Activated naive CD8-positive, alpha-beta T cell treated with anti-CD3 and anti-CD28 coated beads, Interleukin-2, amount 50 U/mL, for 16 hours (primary cell): Measurements from ENCODE around the gene SRPK2.
"Not testable (repeated sequence)": the region's sequence is repeated elsewhere in the genome, so short reads cannot be mapped to it uniquely, and the experiment has no call there.

Source experiments
- DNase-seq: peaks from one replicate; pipeline ENCODE4 v3.0.0-alpha.2; 2020; ENCODE audit warnings: low read depth, low spot score

SRPK2 gene

GRCh38 chr7:105267244-105267643, 121.5 kb downstream of the SRPK2 start:
- DNase-seq = no peak

GRCh38 chr7:105264707-105265106, 124.0 kb downstream of the SRPK2 start:
- DNase-seq = no peak

GRCh38 chr7:105261689-105262088, 127.0 kb downstream of the SRPK2 start:
- no peak for DNase-seq

- DNase-seq = not testable (repeated sequence)
Observed at GRCh38 chr7:105260201-105260871, 128.4 kb downstream of the SRPK2 start.

GRCh38 chr7:105258919-105259318, 129.8 kb downstream of the SRPK2 start:
- DNase-seq = not testable (repeated sequence)

GRCh38 chr7:105257338-105257737, 131.4 kb downstream of the SRPK2 start:
- DNase-seq = no peak

- DNase-seq = no peak
Observed at GRCh38 chr7:105256761-105257231, 131.9 kb downstream of the SRPK2 start.

- no peak for DNase-seq
Observed at GRCh38 chr7:105250706-105251105, 138.0 kb downstream of the SRPK2 start.

- no peak for DNase-seq
Observed at GRCh38 chr7:105250239-105250638, 138.5 kb downstream of the SRPK2 start.

- no peak for DNase-seq
Observed at GRCh38 chr7:105249216-105249615, 139.5 kb downstream of the SRPK2 start.

- DNase-seq = no peak
Observed at GRCh38 chr7:105246679-105247078, 142.0 kb downstream of the SRPK2 start.

GRCh38 chr7:105246256-105246655, 142.5 kb downstream of the SRPK2 start:
- no peak for DNase-seq

GRCh38 chr7:105245398-105246114, 143.2 kb downstream of the SRPK2 start:
- DNase-seq = no peak

- DNase-seq = no peak
Observed at GRCh38 chr7:105244594-105244993, 144.1 kb downstream of the SRPK2 start.

- DNase-seq = no peak
Observed at GRCh38 chr7:105241198-105241597, 147.5 kb downstream of the SRPK2 start.

- DNase-seq = no peak
Observed at GRCh38 chr7:105238198-105238765, 150.4 kb downstream of the SRPK2 start.

GRCh38 chr7:105234886-105235285, 153.8 kb downstream of the SRPK2 start:
- no peak for DNase-seq

GRCh38 chr7:105232829-105233291, 155.9 kb downstream of the SRPK2 start:
- DNase-seq = not testable (repeated sequence)

GRCh38 chr7:105230486-105230885, 158.2 kb downstream of the SRPK2 start:
- DNase-seq = no peak

GRCh38 chr7:105229641-105230040, 159.1 kb downstream of the SRPK2 start:
- no peak for DNase-seq

- DNase-seq = no peak
Observed at GRCh38 chr7:105228555-105228954, 160.2 kb downstream of the SRPK2 start.

- DNase-seq = no peak
Observed at GRCh38 chr7:105227391-105227790, 161.3 kb downstream of the SRPK2 start.
